ENCODE data around the gene FAM210B.

GRCh38 chr20:56389807-56390206 is 31.0 kb downstream of the FAM210B start:
- TF ChIP-seq CBFB (IDR thresholded peaks at IDR 0.05; ENCODE audit: low read depth) (no peak), REST (IDR thresholded peaks at IDR 0.05; ENCODE audit: low read depth, low read length) (no peak), SKIL (IDR thresholded peaks at IDR 0.05; ENCODE audit: low read depth, poor library complexity, severe bottlenecking) (no peak), ZNF274 (IDR thresholded peaks at IDR 0.05; ENCODE audit: insufficient read depth, insufficient read length) (no peak), EP300 (IDR thresholded peaks at IDR 0.05; ENCODE audit: borderline replicate concordance in 1 of 2, control insufficient read depth in 1 of 2, low read depth in 2 of 2, low read length in 2 of 2) (no peak), ATF3 (IDR thresholded peaks at IDR 0.05; ENCODE audit: borderline replicate concordance, extremely low read depth, low read depth, low read length) (no peak), SIN3A (IDR thresholded peaks at IDR 0.05; ENCODE audit: low read depth, low read length) (no peak), CTCF (IDR thresholded peaks at IDR 0.05 in 2 of 3, conservative IDR thresholded peaks at IDR 0.05 in 1 of 3; ENCODE audit: control insufficient read depth in 2 of 3, extremely low read depth in 1 of 3, insufficient read depth in 1 of 3, low read depth in 3 of 3, low read length in 3 of 3) (no peak)
